HG02938 (cell line): ENCODE measurements around the gene DISC1.
"Not testable (repeated sequence)": the region's sequence is repeated elsewhere in the genome, so short reads cannot be mapped to it uniquely, and the experiment has no call there.

Experiments used
- ATAC-seq: cut with Tn5 transposase; IDR thresholded peaks from one replicate; pipeline ENCODE4 v1.9.1; 2021; ENCODE audit warnings: mild to moderate bottlenecking, moderate library complexity; ENCODE audit not compliant: unreplicated experiment

The DISC1 gene

DNA sequence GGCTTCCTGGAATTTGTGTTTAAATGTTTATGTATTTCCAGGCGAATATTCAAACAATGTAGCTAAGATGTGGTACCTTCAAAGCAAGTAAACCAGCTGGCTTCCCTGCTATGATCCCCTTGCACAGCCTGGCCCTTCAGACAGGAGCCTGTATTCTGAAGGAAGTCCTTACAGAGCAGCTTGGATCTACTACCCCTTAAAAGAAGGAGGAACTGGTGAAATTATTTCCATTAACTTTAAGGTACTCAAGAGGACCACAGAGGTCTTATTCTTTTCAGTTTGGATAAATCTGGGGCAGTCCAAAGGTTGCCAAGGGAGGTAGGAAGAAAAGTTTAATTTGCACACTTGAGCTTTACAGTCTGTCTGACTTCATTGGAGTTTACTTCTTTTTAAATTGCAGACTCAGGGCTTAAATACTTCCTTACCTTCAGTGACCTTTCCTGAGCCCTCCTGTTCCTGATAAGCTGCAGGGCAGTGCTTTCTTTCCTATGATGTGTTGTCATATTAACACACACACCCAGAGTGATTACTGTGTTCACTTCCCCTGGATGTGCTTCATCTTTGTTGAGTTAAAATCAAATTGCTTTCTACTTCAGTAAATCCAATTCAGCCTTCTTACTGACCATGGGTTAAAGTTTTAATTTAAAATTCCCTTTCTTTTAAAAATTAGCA lies 40.5 kb downstream of the DISC1 start:
- ATAC-seq = no peak

DNA sequence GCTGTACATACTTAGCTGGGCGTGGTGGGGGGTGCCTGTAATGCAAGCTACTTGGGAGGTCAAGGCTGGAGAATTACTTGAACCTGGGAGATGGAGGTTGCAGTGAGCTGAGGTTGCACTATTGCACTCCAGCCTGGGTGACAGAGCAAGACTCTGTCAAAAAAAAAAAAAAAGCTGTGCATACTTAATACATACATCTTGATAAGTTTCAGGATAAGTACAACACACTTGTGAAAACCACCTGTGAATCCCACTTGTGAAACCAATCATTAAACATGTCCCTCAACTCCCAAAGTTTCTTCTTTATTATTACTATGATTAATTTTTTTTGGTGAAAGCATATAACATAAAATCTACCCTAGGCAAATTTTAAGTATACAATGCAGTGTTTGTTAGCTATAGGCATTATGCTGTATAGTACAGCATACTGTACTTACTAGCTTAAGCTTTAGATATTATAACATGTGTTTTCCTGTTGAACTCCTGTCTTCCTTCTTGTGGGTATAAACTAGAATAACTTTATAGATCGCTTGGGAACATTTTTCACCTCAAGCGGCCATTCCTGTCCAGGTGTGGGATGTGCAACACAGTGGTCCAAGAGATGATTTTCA lies 41.4 kb downstream of the DISC1 start:
- no peak for ATAC-seq

DNA sequence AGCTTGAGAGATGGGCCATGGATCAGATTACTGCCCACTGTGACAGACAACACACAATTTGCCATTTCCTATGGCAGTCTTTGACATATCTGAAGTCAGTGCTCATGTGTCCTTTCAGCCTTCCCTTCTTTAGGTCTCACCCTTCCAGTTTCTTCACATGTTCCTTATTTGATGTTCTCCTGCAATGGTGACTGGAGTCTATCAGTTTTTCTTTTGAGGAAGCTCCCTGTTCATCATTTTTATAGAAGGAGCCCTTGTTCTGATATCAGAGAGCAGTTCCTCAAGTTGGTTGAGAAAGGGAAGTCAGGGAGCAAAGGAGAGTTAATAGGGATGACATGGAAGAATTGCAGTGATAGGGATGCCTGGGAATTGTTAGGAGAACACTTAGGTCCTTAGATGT lies 42.2 kb downstream of the DISC1 start:
- no peak for ATAC-seq

DNA sequence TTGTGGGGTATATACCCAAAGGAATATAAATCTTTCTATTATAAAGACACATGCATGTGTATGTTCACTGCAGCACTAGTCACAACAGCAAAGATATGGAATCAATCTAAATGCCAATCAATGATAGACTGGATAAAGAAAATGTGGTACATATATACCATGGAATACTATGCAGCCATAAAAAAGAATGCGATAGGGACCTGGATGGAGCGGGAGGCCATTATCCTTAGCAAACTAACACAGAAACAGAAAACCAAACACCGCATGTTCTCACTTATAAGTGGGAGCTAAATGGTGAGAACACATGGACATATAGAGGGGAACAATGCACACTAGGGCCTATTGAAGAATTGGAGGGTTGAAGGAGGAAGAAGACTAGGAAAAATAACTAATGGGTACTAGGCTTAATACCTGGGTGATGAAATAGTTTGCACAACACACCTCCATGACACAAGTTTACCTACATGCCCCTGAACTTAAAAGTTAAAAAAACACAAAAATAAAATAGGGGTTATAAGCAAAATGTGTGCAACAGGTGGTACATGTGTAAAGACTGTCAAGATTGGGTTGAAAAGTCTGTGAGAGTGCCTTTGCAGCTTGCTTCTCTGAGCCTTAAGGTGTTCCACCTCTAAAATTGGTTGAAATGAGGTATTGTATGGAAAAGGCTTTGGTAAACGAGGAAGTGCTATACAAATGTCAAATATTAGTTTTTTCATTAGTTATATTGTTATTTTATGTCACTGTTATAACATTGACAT lies 43.5 kb downstream of the DISC1 start:
- ATAC-seq = not testable (repeated sequence)

DNA sequence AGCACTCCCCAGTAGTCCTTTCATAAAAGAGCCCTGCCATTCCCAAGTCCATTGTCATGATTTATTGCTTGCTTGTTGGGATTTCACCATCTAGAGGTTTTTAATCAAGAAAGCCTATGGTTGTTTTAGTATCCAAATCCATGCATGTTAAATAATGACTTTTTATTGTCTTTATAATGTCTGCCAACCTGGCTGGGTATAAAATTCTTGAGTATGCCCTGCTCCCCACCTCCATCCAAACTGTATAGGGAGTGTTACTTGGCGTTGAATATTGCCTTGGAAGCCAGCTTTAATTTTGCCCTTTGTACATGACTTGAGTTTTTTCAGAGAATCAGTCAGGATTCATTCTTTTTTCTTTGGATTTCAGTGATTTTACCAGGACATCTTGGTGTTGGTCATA lies 44.2 kb downstream of the DISC1 start:
- ATAC-seq = no peak

DNA sequence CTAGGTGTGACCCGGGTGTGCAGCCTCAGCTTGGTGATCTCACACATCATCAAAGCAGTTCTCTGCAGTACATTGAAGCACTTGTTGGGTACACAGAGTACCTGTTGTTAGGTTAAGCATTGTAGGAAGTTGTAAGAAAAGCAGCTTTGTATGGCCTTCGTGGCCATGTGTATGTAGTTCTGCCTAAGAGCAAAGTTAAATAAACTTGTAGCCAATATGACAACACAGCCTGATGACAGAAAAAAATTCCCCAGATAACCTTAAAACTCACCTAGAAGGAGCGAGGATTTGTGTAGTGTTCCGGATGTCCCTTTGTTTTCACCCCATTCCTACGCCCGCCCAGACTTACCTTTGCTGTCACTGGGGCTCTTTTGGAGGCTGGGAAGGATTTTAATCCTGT lies 48.0 kb downstream of the DISC1 start:
- ATAC-seq = no peak

DNA sequence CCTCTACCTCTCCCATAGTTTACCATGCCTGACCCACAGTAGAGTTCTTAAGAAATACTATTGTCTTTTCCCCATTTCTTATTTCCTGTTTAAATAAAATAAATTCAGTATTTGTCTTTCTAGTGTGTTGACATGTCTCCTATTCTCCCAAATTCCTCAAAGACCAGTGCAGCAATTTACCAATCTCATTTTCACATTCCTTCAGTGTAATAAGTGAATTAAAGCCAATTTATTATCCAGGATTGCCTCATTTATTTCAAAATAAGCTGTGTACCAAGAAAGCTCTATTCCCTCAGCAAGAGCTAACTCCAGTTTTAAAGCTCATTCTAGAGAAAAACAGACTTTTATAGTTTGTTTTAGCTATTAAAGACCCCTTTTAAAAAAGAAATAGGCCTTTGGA lies 49.9 kb downstream of the DISC1 start:
- no peak for ATAC-seq

DNA sequence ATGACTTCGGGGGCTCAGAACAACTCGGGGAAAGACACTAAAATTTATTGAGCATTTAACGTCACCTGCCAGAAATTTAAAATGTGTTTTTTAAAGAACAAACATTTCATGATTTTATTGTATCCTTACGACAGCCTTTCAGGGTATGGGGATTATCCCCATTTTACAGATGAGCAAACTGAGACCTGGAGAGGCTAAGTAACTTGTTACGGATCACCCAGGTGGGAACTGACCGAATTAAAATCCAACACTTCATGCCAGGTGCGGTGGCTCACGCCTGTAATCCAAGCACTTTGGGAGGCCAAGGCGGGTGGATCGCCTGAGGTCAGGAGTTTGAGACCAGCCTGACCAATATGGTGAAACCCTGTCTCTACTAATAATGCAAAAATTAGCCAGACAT lies 50.9 kb downstream of the DISC1 start:
- no peak for ATAC-seq

DNA sequence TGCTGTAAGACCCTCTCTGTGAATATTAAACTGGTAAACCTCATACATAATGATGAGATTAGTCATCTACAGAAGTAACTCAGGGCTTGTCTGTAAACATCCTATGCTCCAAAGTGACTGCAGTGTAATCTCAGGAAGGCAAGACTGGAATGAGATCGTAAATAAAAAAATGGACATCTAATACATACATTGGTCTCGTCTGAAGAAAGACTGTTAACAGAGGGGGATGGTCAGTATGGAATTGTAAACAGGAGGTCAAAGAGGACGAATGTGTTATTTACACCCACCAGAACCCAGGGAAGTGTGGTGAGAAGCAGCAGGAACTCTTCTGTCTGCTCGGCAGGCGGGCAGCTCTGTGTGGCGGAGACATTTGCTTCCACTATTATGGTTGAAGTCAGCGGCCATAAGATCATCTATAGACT lies 51.4 kb downstream of the DISC1 start:
- no peak for ATAC-seq

DNA sequence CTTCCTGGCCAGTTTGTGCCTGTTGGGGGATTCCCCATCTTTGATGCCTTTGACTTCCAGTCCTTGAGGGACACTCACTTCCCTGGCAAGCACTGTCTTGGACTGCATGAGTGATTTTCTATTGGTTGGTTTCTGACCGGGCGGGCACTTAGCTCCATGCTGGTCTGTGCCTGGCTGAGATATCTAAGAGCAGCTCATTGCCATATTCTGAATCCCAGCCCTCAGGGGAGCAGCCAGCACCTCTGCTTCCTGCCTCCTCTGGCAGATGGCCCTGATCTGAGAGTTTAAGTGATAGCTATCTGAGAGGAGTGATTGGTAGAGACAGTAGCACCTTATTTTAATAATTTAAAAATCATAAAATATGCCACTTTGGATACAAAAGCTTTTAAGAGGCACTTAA lies 52.5 kb downstream of the DISC1 start:
- no peak for ATAC-seq

DNA sequence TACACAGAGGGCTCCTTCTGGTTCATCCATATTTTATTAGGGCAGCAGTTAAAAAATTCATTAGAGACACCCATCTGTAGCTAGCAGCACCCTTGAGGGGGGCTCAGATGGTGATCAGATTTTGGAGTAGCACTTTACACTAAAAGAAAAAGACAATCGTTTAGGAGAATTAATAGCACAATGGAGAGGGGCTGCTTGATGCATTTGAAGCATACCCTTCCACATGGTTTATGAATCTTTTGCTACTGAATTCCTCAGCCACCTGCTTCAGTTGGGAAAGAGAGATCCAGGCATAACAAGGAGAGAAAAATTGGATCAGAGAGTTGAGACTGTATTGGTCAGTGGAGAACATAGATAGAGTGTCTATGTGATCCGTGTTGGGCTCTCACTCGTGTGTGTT lies 54.4 kb downstream of the DISC1 start:
- no peak for ATAC-seq

DNA sequence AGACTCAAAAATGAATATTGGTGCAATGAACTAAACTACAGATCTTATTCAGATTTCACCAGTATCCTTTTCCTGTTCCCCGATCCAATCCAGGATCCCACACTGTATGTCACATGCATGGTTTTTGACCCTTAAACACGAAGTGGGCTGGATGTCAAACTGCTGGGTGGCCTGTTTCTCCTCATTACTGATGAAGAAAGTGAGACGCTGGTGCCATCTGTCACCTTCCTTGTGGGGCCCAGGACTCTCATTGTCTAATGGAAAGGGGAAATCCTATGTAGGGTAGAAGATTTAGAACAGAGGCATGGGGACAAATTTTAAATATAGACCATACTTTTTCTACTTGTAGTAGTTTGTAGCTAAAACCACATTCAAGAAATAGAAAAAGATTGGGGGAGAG lies 56.2 kb downstream of the DISC1 start:
- no peak for ATAC-seq

DNA sequence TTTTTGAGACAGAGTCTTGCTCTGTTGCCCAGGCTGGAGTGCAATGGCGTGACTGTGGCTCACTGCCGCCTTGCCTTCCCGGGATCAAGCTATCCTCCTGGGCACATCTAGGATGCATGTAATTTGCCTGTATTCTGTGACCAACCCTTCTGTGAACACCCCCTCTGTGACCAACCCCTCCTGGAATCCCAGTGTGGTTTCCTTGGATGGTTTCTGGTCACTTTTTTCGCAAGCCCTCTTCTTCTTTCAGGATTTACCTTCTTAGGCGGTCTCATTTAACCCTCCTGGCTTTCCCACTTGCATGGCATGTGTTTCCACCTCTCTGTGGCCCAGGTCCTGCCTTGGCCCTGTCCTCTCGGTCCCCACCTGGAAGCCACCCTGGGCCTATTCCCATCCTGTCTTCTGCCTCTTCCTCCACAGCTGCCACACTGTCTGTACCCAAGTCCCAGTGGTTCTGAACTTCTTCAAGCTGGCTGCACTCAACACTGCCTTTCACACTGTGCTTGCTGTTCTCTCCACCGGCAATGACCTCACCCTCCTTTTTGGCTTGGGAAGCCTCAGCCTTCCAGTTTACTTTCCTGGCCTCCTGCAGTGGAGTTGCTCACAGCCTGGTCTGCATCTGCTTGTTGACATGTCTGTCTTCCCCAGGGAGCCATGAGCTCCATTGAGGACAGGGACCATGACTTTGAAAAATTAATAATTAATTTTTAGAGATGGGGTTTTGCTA lies 57.0 kb downstream of the DISC1 start:
- ATAC-seq = no peak

DNA sequence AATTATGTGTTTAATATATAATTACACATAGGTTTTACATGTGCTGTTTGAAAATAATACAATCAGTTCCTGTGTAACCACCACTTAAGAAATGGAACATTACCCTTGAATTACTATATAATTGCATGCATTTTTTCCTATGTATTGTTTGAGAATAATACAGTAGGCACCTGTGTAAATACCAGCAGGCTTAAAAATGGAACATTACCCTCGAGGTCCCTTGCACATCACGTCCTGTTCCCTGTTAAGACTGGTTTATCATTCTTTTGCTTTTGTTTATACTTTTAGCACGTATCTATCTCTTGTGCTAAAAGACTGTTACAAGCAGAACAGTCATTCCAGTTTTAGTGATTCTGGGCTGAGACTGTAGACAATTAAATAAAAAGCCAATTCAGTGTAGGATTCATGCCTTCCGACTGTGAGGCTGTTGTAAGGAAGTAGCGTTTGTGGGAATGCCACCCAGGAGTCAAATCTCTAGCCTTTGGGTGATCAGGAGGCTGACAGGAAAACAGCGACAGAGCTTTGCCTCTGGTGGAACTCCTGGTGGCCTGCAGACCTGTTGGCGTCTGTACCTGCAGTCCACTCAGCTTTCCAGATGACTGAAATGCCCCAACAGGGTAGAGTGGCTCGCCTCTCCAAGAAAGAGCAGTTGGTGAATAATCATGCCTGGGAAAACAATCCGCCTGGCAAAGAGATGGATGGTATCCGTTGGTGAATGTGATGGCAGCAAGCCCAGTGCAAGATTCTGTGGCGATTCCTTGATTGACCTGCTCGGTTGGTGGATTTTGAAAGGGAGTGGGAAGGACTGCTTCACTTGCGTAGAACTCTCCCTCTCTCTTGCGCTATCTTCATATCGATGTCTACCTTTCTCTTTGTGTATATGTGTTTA lies 58.0 kb downstream of the DISC1 start:
- ATAC-seq = no peak

DNA sequence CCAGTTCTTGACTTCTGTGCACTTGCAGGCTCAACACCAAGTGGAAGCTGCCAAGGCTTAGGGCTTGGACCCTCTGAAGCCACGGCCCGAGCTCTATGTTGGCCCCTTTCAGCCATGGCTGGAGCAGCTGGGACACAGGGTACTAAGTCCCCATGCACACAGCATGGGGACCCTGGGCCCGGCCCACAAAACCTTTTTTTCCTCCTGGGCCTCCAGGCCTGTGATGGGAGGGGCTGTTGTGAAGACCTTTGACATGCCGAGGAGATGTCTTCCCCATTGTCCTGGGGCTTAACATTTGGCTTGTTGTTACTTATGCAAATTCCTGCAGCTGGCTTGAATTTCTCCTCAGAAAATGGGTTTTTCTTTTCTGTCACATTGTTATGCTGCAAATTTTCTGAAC lies 59.8 kb downstream of the DISC1 start:
- ATAC-seq = no peak

DNA sequence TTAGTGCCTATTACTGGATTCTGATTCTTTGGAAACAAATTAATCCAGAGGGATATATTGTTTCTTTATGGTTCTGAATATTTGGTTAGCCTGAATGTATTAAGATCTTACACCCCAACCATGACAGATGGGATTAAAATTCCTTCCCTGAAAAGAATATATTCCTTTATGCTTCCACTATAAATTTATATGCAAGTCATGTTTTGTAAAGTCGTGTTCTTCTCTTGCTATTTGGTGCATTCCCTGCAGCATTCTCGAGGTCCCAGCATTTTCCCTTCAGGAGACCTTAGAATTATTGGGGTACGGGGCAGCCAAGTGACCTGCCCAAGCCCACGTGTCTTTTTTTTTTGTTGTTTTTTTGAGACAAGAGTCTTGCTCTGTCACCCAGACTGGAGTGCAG lies 62.4 kb downstream of the DISC1 start:
- ATAC-seq = no peak

DNA sequence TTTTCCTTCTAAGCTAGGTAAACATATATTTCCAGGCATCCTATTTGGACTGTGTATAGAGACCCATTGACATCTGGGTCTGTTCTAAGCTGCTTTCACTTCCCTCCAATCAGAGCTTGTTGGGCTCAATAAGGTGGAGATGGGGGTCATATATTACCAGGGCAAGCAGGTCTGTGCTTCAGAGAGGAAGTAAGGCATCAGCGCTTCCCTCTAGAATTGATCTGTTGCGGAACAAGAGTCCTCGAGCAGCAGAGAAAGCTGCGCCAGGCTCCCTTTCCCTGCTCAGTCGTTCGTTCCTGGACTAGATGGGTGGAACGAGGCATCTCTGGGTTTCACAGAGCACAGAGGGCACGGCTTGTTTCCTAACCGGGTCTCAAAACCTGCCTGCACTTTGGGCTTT lies 63.5 kb downstream of the DISC1 start:
- ATAC-seq = no peak

DNA sequence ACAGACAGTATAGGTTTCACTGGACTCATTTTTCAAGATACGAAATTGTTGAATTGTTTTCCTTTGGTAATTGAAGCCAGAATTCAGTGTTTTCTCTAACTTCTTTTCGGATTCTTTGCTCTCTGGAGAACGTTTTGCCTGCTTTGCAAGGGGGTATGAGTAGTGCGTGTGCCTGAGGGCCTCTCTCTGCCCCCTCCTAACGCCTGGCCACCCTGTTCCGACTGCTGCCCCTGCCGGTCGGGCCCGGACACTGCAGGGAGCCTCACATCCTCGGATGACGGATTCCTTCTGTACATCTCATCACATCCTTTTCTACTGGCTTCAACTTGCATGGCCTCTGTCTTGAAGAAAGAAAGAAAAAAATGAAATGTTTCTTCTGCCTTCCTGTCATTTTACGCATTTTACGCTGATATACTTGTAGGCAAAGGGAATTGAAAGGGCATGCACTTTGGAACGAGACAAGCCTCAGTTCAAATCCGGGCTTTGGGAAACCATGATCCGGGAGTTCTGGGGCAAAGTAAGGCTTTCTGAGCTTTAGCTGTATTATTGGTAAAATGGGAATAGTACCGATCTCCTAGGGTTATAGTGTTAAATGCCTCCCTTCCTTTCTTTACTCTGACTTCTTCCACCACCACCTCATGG lies 65.1 kb downstream of the DISC1 start:
- no peak for ATAC-seq

DNA sequence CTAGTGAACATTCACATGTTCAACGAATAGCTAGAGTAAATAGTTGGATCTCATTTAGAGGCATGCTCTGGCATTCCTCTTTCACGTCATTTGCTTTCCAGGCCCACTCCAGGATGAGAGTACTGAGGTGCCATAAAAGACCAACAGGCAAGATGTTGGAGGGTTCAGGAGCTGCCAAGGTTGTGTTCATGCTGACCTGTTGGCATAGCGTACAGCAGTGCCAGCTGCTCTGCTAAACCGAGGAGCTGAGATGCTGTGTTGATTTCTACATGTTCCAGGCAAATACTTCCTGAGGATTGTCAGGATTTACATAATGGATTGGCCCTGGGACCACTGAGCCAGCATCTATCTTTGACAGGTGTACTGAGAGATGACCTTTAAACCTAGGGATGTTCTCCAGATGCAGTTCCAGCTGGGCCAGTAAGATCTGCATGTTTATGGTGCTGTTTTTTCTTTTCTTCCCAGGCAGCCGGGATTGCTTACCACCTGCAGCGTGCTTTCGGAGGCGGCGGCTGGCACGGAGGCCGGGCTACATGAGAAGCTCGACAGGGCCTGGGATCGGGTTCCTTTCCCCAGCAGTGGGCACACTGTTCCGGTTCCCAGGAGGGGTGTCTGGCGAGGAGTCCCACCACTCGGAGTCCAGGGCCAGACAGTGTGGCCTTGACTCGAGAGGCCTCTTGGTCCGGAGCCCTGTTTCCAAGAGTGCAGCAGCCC lies 66.9 kb downstream of the DISC1 start:
- no peak for ATAC-seq

DNA sequence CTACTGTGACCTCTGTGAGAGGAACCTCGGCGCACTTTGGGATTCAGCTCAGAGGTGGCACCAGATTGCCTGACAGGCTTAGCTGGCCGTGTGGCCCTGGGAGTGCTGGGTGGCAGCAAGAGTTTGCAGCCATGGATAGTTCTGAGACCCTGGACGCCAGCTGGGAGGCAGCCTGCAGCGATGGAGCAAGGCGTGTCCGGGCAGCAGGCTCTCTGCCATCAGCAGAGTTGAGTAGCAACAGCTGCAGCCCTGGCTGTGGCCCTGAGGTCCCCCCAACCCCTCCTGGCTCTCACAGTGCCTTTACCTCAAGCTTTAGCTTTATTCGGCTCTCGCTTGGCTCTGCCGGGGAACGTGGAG lies 67.5 kb downstream of the DISC1 start:
- no peak for ATAC-seq
